ENCODE data around the gene CERS6.

- TF ChIP-seq GATA2 (IDR thresholded peaks at IDR 0.05; ENCODE audit: low read depth, low read length) (no peak), GATA3 (IDR thresholded peaks at IDR 0.05; ENCODE audit: low read depth, low read length) (no peak)
Observed at GRCh38 chr2:168697668-168698121, 241.6 kb downstream of the CERS6 start.
